Left lung (tissue), 10 donors: ENCODE results near the gene EGFR. TPM values are rescaled to one million over a fixed set of nuclear protein-coding genes. Genes with fewer than 3 reads are reported as not detected.

Source experiments
- ATAC-seq: fragments of 200-7000 bp; cut with Tn5 transposase; one replicate; pipeline ENCODE4 v1.9.1; 2020; ENCODE audit warnings: moderate library complexity
- DNase-seq, 4 donors: peaks; one replicate each; pipeline ENCODE4 v3.0.0-alpha.2; 2013 to 2020
- H3K27ac ChIP-seq, 2 donors: fragments of 200-600 bp; sonication (generic) in 1 of 2; one replicate each; pipeline versions ENCODE4 v1.5.0 to v1.8.0; 2020 to 2021
- H3K27me3 ChIP-seq, 2 donors: fragments of 200-600 bp; sonication (generic) in 1 of 2; one replicate each; pipeline versions ENCODE4 v1.5.0 to v1.8.0; 2020 to 2021
- H3K36me3 ChIP-seq, 2 donors: fragments of 200-600 bp; sonication (generic) in 1 of 2; one replicate each; pipeline versions ENCODE4 v1.5.0 to v1.8.0; 2020 to 2021
- H3K4me1 ChIP-seq, 2 donors: fragments of 200-600 bp; one replicate each; pipeline ENCODE4 v1.8.0; 2021
- H3K4me3 ChIP-seq, 2 donors: fragments of 200-600 bp; sonication (generic) in 1 of 2; one replicate each; pipeline versions ENCODE4 v1.5.0 to v1.8.0; 2020 to 2021; ENCODE audit warnings: mild to moderate bottlenecking in 1 of 2
- H3K9me3 ChIP-seq, 2 donors: fragments of 200-600 bp; sonication (generic) in 1 of 2; one replicate each; pipeline versions ENCODE4 v1.5.0 to v1.8.0; 2020 to 2021
- CTCF ChIP-seq, 2 donors: fragments of 200-600 bp; sonication (generic) in 1 of 2; IDR thresholded peaks; one replicate each; pipeline versions ENCODE4 v1.5.0 to v1.8.0; 2021; ENCODE audit warnings: antibody characterized with exemption in 2 of 2
- intact Hi-C, 2 donors: fragments of 100-400 bp; cut with DNase I; formaldehyde crosslinking; loops; one replicate each; pipeline versions ENCODE4 v1.11.2 to v1.14.2; 2022
- polyA plus RNA-seq, 6 donors: library from polyadenylated mRNA; unstranded; fragments of 120-200 nt; gene quantifications; one replicate each; pipeline ENCODE4 v1.2.1, GENCODE V29; 2013; ENCODE audit not compliant: insufficient read length in 6 of 6
- total RNA-seq, 2 donors: library from RNA; stranded (reverse); fragmentation: NEBNext Ultra II Directional; extraction: Animal tissue kit (Norgen Biotek cat#: 25700); gene quantifications; one replicate each; pipeline ENCODE4 v1.2.1, GENCODE V29; 2021
- donor health status: DM: no; HTN: yes; CAD: no.
- donor health status: DM: no; HTN: no; CAD: no.

EGFR gene
- total and polyA plus RNA-seq, 8 donors, result 48.7 to 79.3 (median 54.1) TPM

GRCh38 chr7:55234408-55234807, 215.6 kb downstream of the EGFR start:
- Histone ChIP-seq H3K9me3 (no peaks in the 10 kb centered on the region), H3K27me3 (no peaks in the 10 kb centered on the region), H3K4me1 (no peaks in the 10 kb centered on the region), H3K36me3 (no peaks in the 10 kb centered on the region), H3K4me3 (no peak overlapping the region), H3K27ac (no peak overlapping the region)
- ATAC-seq, result no peak
- intact Hi-C loops, result no loop called here
- DNase-seq, result no peak
- no peak for TF ChIP-seq CTCF (IDR thresholded peaks at IDR 0.05)

GRCh38 chr7:55235115-55235514, 216.3 kb downstream of the EGFR start:
- H3K4me1 ChIP-seq, result no peaks in the 10 kb centered on the region
- no peak for ATAC-seq
- H3K36me3 ChIP-seq, result no peaks in the 10 kb centered on the region
- intact Hi-C loops, result no loop called here
- no peak for TF ChIP-seq CTCF (IDR thresholded peaks at IDR 0.05)
- H3K27me3 ChIP-seq, result no peaks in the 10 kb centered on the region
- no peak overlapping the region for H3K4me3 ChIP-seq
- DNase-seq, result no peak
- H3K27ac ChIP-seq, result no peak overlapping the region
- no peaks in the 10 kb centered on the region for H3K9me3 ChIP-seq

- Histone ChIP-seq H3K27ac (no peak overlapping the region), H3K4me1 (no peaks in the 10 kb centered on the region), H3K4me3 (no peak overlapping the region), H3K36me3 (no peaks in the 10 kb centered on the region), H3K27me3 (no peaks in the 10 kb centered on the region), H3K9me3 (no peaks in the 10 kb centered on the region)
- intact Hi-C loops, result no loop called here
- DNase-seq (peak in 1 of 4 donors; percentile 53), ATAC-seq (no peak)
- no peak for TF ChIP-seq CTCF (IDR thresholded peaks at IDR 0.05)
Measured at GRCh38 chr7:55235801-55236200, 217.0 kb downstream of the EGFR start.

- Histone ChIP-seq H3K36me3 (no peaks in the 10 kb centered on the region), H3K4me1 (no peaks in the 10 kb centered on the region), H3K27ac (no peak overlapping the region), H3K9me3 (no peaks in the 10 kb centered on the region), H3K27me3 (no peaks in the 10 kb centered on the region), H3K4me3 (no peak overlapping the region)
- no peak for ATAC-seq
- intact Hi-C loops, result no loop called here
- no peak for TF ChIP-seq CTCF (IDR thresholded peaks at IDR 0.05)
- no peak for DNase-seq
Measured at GRCh38 chr7:55236476-55236875, 217.7 kb downstream of the EGFR start.

GRCh38 chr7:55237156-55237893, 218.5 kb downstream of the EGFR start:
- no peaks in the 10 kb centered on the region for H3K9me3 ChIP-seq
- no peak for ATAC-seq
- H3K27me3 ChIP-seq, result no peaks in the 10 kb centered on the region
- intact Hi-C loops, result no loop called here
- H3K4me1 ChIP-seq, result no peaks in the 10 kb centered on the region
- no peak for DNase-seq
- H3K36me3 ChIP-seq, result no peaks in the 10 kb centered on the region
- no peak overlapping the region for H3K27ac ChIP-seq
- H3K4me3 ChIP-seq, result no peak overlapping the region
- no peak for TF ChIP-seq CTCF (IDR thresholded peaks at IDR 0.05)
